ENCODE data around the gene OSBPL7.

DNA sequence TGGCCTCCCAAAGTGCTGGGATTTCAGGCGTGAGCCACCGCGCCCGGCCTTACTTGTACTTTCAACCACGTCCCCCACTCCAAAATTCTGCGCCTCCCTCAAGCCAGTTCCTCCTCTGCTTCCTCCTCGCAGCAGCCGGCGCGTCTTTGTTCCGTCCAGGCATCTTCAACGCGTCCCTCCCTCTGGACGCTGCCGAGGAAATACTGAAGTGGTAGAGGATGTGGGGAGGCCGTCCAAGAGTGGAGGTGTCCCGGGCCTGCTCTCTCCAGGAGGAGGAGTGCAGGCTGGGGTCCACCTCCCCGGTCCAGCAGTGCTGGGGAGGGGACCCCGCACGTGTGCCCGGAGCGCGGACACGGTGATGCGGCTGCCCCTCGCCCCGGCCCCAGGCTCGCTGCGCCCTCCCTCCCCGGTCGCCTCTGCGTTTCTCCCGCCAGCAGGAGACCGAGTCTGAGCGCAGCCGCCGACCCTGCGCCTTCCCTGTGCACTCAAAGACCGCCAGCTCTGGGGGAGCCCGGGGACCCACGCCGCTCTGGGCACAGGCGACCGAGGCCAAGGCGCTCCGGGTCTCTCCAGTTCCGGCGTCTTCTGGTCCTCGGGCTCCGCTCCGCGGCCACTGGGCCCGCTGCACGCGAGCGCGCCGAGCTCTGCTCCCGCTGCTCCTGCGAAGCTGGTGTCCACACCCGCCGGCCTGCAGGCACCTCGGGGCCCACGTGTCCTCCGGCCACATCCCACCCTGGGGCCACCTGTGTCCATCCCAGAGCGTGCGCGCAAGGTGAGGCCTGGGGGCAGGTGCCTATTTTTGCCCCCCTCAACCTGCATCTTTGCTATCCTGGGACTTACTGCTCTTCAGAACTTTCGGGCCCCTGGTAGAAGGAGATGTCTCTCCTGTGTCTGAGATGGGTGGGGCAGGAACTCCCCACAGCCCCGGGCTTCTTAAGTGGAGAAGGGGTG is 31.7 kb downstream of the OSBPL7 start:
- TF ChIP-seq, protein P1, sequence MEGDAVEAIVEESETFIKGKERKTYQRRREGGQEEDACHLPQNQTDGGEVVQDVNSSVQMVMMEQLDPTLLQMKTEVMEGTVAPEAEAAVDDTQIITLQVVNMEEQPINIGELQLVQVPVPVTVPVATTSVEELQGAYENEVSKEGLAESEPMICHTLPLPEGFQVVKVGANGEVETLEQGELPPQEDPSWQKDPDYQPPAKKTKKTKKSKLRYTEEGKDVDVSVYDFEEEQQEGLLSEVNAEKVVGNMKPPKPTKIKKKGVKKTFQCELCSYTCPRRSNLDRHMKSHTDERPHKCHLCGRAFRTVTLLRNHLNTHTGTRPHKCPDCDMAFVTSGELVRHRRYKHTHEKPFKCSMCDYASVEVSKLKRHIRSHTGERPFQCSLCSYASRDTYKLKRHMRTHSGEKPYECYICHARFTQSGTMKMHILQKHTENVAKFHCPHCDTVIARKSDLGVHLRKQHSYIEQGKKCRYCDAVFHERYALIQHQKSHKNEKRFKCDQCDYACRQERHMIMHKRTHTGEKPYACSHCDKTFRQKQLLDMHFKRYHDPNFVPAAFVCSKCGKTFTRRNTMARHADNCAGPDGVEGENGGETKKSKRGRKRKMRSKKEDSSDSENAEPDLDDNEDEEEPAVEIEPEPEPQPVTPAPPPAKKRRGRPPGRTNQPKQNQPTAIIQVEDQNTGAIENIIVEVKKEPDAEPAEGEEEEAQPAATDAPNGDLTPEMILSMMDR (IDR thresholded peaks at IDR 0.05; ENCODE audit: low read length) = peak; percentile 37
- TF ChIP-seq EZH2 (optimal IDR thresholded peaks at IDR 0.05; ENCODE audit: low read depth, low read length) (no peak), EZH2phosphoT487 (IDR thresholded peaks at IDR 0.05; ENCODE audit: low read length) (no peak)

Data from MM.1S (cell line).